ENCODE measurements around the gene NYAP2.

- no peak for TF ChIP-seq CTCF (IDR thresholded peaks at IDR 0.05; ENCODE audit: insufficient read depth, low read depth, low read length)
- no peak for TF ChIP-seq EZH2 (IDR thresholded peaks at IDR 0.05; ENCODE audit: insufficient read depth, low read length)
Observed at GRCh38 chr2:225416616-225417367, 17.3 kb downstream of the NYAP2 start.
